ENCODE data around the gene KDM4E. TPM values are rescaled to one million over a fixed set of nuclear protein-coding genes. Genes with fewer than 3 reads are reported as not detected.
"Not testable (repeated sequence)": the region's sequence is repeated elsewhere in the genome, so short reads cannot be mapped to it uniquely, and the experiment has no call there.

The KDM4E gene
- total and polyA plus RNA-seq, 12 donors, result not detected

GRCh38 chr11:95042906-95043305 lies 17.8 kb downstream of the KDM4E start:
- intact Hi-C loops (cut with DNase I), result no loop called here
- Histone ChIP-seq H3K4me1 (replicated peaks in 1 of 2) (no peaks in the 10 kb centered on the region), H3K27ac (no peak overlapping the region), H3K36me3 (replicated peaks in 1 of 2) (no peaks in the 10 kb centered on the region), H3K4me3 (no peak overlapping the region), H3K9me3 (replicated peaks in 1 of 3) (no peaks in the 10 kb centered on the region), H3K27me3 (peaks cover under 1% of the 10 kb centered on the region)
- 64 to 90% (median 73%) methylated on average over 3 of the region's 3 CpGs; no CpG with 5 or more reads in 1 of the 4 donors for WGBS, 4 donors
- no peak for TF ChIP-seq CTCF (IDR thresholded peaks at IDR 0.05)
- TF ChIP-seq POLR2A (IDR thresholded peaks at IDR 0.05), result no peak
- DNase-seq, result no peak

- Histone ChIP-seq H3K4me1 (replicated peaks in 1 of 2) (no peaks in the 10 kb centered on the region), H3K36me3 (replicated peaks in 1 of 2) (no peaks in the 10 kb centered on the region), H3K27ac (no peak overlapping the region), H3K27me3 (no peaks in the 10 kb centered on the region), H3K9me3 (replicated peaks in 1 of 3) (no peaks in the 10 kb centered on the region), H3K4me3 (no peak overlapping the region)
- no peak for DNase-seq
- intact Hi-C loops (cut with DNase I), result no loop called here
- 63 to 75% (median 73%) methylated on average over 4 of the region's 4 CpGs for WGBS, 4 donors
- TF ChIP-seq POLR2A (IDR thresholded peaks at IDR 0.05) (no peak), CTCF (IDR thresholded peaks at IDR 0.05) (no peak)
Observed at GRCh38 chr11:95044010-95044409, 19.0 kb downstream of the KDM4E start.

GRCh38 chr11:95045812-95046211 lies 20.8 kb downstream of the KDM4E start:
- intact Hi-C loops (cut with DNase I), result no loop called here
- TF ChIP-seq CTCF (IDR thresholded peaks at IDR 0.05), result no peak
- TF ChIP-seq POLR2A (IDR thresholded peaks at IDR 0.05), result no peak
- DNase-seq, result no peak
- no peaks in the 10 kb centered on the region for H3K36me3 ChIP-seq (replicated peaks in 1 of 2)
- no peaks in the 10 kb centered on the region for H3K9me3 ChIP-seq (replicated peaks in 1 of 3)
- no peak overlapping the region for H3K4me3 ChIP-seq
- H3K27me3 ChIP-seq, result no peaks in the 10 kb centered on the region
- no peaks in the 10 kb centered on the region for H3K4me1 ChIP-seq (replicated peaks in 1 of 2)
- H3K27ac ChIP-seq, result no peak overlapping the region

- H3K36me3 ChIP-seq (replicated peaks in 1 of 2); H3K4me3 ChIP-seq; DNase-seq; H3K9me3 ChIP-seq (replicated peaks in 1 of 3); H3K27ac ChIP-seq; H3K4me1 ChIP-seq (replicated peaks in 1 of 2); intact Hi-C loops (cut with DNase I); H3K27me3 ChIP-seq: not testable (repeated sequence)
- WGBS, 4 donors, result 56 to 71% (median 63%) methylated on average over 3 of the region's 3 CpGs
Observed at GRCh38 chr11:95049122-95049521, 24.1 kb downstream of the KDM4E start, which contains the start of gene KDM4F. Gene KDM4F (plus strand): TSS chr11:95049422.

- intact Hi-C loops (cut with DNase I), result no loop called here
- H3K4me3 ChIP-seq, result no peak overlapping the region
- no peaks in the 10 kb centered on the region for H3K27me3 ChIP-seq
- TF ChIP-seq POLR2A (IDR thresholded peaks at IDR 0.05) (no peak), CTCF (IDR thresholded peaks at IDR 0.05) (no peak)
- 85 to 88% (median 87%) methylated on average over 16 to 22 of the region's 22 CpGs for WGBS, 4 donors
- DNase-seq, result no peak
- H3K27ac ChIP-seq, result no peak overlapping the region
- no peaks in the 10 kb centered on the region for H3K4me1 ChIP-seq (replicated peaks in 1 of 2)
- no peaks in the 10 kb centered on the region for H3K9me3 ChIP-seq (replicated peaks in 1 of 3)
- no peaks in the 10 kb centered on the region for H3K36me3 ChIP-seq (replicated peaks in 1 of 2)
Observed at GRCh38 chr11:95050595-95051202, 25.6 kb downstream of the KDM4E start.

All from adrenal gland (tissue), 12 donors.